HG03469 (cell line): Measurements from ENCODE around the gene CLCNKB.
"Not testable (repeated sequence)": the region's sequence is repeated elsewhere in the genome, so short reads cannot be mapped to it uniquely, and the experiment has no call there.

ENCODE experiments used
- ATAC-seq: cut with Tn5 transposase; IDR thresholded peaks from one replicate; pipeline ENCODE4 v1.9.1; 2021; ENCODE audit warnings: mild to moderate bottlenecking, moderate library complexity, moderate number of reproducible peaks; ENCODE audit not compliant: unreplicated experiment

Gene CLCNKB

DNA sequence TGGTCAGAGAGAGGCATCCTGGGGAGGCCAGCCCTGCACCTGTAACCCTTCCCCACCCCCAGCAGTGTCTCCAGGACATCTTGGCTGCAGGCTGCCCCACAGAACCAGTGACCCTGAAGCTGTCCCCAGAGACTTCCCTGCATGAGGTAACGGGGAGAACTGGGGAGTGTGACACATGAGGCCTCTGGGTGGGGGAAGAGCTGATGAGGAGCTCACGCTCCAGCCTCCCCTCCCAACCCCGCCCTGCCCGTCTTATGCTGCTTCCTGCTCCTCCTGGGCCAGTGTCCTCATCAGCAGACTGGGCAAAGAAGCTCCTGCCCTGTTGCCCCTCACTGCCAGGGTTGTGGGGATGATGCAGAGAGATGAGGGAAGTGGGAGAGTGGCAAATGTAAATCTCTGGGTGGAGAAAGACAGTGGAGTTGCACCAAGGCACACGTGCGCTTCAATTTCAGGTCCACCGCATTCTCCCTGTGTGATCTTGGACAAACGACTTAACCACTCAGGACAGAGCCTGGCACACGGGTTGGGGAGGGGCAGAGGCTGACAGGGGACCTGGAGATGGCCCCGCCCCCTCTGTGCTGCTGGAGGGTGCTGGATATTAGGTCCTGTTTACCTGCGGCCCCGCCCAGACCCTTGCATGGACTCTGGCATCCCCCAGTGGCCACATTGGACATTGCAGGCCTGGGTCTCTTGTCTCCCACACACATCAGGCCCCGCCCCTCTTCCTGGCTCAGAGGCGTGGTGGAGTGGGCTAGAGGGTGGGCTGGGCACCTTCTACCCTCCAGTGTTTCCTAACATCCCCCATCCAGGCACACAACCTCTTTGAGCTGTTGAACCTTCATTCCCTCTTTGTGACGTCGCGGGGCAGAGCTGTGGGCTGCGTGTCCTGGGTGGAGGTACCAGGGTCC lies 12.3 kb downstream of the CLCNKB start:
- ATAC-seq: no peak

- ATAC-seq: not testable (repeated sequence)
Observed at GRCh38 chr1:16056521-16056912, 12.9 kb downstream of the CLCNKB start.

GRCh38 chr1:16057314-16057915 lies 13.8 kb downstream of the CLCNKB start:
- not testable (repeated sequence) for ATAC-seq

GRCh38 chr1:16058394-16059120 lies 15.0 kb downstream of the CLCNKB start:
- not testable (repeated sequence) for ATAC-seq

DNA sequence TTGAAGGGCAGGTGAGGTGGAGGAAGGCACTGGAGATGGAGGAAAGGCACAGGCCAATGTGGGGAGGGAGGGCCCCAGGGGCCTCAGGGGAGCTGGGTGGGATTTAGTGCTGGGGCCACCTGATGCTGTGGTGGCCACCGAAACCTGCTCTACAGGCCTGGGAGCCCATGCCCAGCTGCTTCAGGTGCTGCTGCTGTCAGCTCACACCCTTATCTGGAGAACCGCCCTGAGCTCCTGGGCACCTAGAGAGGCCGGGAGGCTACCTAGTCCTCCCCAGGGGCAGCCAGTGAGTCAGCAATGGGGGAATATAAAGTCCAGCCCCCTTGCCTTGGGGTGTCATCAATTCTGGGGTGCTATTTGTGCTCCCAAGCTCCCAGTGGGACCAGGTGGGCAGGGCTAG lies 17.7 kb downstream of the CLCNKB start:
- no peak for ATAC-seq

DNA sequence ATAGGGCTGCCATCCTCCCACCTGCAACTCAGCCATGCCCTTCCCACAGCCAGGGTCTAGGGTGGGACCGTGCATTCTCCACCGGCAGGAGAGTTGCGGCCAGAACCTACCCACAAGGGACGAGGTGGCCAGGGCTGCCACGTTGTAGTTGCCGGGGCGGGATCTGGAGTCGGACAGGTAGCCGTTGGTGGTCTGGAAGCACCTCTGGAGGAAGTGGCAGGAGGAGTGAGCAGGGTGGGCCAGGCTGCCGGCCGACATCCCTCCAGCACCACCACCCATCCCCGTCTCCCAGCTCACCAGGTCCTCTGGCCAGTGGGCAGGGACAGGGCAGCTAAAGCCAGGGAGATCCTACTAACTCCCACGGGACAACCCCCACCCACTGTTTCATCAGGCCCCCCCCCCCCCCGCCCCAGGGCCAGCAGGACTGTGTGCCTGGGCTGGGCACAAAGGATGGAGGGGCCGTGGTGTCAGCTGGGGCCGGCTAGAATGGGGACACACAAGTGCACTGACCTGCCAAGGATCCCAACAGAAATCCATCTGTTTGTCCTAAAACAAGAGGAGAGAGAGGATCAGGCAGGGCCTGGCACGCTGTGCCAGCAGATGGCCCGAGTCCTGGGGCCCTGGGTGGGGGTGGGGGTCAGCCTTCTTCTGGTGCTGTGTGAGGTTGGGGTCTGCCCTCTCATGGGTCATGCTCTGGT lies 18.6 kb downstream of the CLCNKB start:
- ATAC-seq: not testable (repeated sequence)

GRCh38 chr1:16062687-16063075 lies 19.1 kb downstream of the CLCNKB start:
- not testable (repeated sequence) for ATAC-seq

GRCh38 chr1:16063226-16063829 lies 19.7 kb downstream of the CLCNKB start:
- no peak for ATAC-seq

DNA sequence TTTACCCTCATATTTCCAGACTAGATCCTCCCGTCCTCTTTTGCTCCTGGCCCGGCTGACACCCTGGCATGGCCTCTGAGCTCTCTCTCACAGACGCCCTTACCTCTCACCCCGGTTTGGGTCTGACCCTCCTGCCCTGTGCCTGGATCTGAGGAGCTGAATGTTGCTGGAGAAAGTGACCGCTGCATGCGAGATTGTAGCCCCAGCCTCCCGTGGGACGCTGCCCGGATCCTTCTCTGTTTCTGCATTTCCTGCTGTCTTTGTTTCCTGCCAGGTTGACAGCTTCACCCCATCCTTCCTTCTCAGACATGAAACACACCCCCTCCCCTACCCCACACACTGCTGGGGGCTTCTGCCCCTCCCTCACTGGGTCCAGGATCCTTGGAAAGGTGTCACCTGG lies 20.3 kb downstream of the CLCNKB start:
- ATAC-seq: no peak

GRCh38 chr1:16064536-16065268 lies 21.1 kb downstream of the CLCNKB start:
- ATAC-seq: no peak

DNA sequence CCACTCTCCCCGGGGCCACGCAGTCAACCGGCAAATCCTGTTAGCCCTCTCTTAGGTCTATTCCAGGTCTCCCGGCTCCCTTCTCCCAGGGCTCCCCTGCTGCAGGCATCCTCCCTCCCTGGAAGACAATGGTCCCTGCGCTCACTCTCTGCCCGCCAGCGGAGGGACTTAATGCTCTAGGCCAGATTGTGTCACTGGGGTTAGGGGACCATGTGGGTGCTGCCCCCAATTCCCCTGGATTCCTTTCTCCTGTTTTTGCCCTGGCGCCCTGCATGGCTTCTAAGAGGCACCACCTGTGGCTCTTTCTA lies 21.6 kb downstream of the CLCNKB start:
- ATAC-seq: no peak

DNA sequence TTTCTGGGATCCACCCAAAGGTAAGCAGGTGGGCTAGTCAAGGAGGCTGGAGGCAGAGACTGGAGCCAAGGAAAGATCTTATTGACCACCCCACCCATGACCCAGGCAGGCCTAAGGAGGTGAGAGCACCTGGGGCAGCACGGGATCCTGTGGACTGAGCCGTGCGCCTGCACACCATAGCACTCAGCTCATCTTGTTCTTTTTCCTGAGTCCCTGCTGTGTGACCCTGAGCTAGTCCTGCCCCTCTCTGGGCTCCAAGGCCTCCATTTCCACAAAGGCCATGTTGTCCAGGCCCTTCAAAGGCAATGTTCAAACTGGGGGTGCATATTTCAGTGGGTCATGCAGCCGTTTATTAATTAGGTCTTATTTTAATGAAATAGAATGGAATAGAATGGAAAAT lies 22.7 kb downstream of the CLCNKB start:
- ATAC-seq: no peak

DNA sequence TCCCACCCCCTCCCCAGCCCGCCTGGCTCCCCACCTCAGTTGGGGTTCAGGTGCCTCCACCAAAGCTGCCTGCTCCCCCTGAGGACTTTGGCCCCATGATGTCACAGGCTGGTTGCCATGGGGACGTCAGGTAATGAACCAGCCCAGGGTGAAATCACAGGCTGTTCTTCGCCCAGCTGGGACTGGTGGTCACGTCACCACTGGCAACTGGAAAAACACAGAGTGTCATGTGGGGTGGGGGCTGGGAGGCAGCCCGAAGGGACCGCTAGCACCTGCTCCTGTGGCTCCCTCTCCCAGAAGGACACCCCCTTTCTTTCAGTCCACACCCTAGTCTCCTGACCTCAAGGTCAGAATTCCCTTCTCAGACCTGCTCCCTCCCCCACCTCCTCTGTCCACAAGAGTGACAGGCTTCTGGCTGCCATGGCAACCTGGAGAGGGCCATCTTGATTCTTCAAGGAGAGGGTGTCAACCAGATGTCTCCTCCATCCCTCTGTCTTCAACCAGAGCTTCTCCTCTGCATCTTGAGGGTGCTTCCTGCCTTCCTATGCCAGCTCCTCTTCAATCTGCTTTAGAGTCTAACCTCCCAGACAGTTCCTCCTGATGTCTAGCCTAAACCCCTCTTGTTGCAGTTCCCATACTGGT lies 23.7 kb downstream of the CLCNKB start:
- no peak for ATAC-seq

DNA sequence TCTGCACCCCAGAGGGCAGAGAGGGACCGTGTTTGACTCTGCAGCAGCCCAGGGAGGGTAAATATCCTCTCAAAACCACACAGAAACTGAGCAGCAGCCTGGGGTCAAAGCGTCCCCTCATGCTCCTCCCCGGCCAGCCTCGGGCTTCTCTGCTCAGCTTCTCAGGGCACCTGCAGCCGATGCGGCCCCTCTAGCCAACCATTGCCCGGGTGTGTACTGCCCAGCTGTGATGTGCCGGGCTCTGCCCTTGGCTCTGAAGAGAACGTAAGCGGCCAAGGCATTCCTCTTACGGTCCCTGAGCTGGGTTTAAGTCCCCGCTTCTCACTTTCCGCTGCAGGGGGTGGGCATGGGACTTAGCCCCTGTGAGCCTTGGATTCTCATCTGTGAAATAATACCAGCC lies 24.4 kb downstream of the CLCNKB start:
- no peak for ATAC-seq

DNA sequence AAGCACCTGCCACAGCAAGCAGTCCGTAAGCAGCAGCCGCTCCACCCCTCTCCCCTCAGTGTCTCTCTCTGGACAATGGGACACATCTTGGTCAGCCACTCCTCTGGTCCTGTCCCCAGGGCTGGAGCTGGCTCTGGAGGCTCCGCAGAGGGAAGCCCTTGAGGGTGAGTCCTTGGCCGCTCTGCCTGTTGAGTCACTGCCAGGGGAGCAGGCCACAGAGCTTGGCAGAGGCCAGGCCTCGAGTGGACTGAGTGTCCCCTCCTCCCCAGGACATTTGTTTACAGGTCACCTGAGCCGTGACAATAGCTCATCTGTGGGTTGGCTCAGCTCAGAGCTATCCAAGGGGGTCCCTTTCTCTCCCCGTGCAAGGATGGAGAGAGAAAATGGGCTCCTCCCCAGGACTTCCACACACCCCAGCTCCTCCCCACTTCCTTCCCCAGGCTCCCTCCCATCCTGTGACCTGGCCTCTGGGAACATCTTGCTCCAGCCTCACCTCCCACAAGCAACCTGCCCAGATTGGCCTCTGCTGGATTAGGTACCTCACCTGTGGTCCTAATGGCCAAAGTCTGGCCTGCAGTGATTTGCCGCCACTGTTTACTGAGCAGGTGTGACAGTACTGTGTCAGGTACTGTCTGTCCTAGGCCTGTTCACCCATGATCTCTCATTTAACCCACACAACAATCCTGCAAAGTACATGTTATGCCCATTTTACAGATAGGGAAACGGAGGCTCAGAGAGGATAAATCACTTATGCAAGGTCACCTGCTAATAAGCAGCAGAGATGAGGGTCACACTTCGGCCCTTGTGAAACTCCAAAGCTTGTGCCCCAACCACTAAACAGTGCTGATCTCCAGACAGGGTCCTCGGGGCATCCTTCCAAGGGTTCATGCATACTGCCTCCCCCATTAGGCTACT lies 25.0 kb downstream of the CLCNKB start:
- ATAC-seq: no peak

DNA sequence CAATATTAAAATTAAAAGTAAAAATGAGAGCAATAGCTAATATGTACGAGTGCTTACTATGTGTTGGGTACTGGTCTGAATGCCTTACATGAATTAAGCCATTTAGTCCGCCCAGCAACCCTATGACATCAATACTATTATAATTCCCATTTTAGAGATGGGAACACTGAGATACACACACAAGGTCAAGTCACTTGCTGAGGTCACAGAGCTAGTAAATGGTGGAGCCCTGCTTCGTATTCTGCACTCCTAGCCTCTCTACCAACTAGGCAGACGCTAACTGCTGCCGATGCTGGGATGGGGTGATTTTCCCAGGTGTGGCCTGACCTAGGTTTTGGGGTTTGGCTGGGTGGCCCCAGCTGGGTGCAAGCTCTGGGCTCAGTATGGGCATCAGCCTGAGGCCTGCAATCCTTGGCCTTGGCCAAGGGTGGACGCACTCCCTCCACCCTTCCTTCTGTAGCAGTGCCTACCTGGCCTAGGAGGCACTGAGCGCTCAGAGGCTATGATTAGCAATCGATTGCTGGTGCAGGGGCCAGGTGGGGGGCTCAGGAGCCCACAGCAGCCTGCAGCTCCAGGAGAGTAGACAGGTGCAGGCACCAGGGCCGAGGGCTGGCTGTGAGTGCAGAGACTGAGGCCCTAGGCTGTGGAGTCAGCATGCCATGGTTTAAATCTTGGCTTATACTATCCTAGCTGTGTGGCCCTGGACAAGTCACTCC lies 27.2 kb downstream of the CLCNKB start:
- ATAC-seq: no peak

DNA sequence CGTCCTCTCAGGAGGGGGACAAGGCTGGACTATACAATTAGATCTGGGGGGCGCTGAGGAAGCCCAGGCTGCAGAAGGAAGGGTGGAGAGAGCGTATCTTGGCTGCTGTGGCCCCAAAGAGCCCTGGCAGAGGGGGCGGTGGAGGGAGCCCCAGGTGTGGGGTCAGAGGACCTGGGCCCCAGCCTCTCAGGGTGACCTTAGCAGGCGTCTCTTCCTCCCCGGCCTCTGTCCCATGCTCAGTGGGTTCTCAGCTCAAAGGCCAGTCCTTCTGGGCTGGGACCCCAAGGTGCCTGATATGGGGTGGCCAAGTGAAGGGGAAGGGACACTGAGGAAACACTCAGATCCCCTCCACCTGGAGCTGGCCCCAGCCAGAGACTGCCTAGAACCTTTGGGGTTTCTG lies 28.0 kb downstream of the CLCNKB start:
- no peak for ATAC-seq

DNA sequence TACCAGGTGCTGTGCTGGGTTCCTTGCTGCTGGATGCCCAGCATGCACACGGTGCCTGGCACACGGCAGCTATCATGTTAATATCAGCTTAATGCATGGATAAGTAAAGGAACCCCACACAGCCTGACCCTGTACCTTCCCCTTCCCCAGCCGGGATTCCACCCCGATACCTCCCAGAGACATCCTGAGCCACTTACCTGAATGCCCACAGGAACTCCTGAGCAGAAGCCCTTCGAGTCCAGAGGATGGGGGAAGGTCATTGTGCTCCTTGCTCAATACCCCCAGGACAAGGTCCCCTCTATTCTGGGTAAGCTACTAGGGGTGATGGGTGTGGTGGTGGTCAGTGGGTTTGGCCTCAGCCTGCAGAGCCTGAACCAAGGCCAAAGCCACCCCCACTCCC lies 28.5 kb downstream of the CLCNKB start:
- ATAC-seq: no peak
